Measurements from ENCODE around the gene TMEM163.

TMEM163 gene

DNA sequence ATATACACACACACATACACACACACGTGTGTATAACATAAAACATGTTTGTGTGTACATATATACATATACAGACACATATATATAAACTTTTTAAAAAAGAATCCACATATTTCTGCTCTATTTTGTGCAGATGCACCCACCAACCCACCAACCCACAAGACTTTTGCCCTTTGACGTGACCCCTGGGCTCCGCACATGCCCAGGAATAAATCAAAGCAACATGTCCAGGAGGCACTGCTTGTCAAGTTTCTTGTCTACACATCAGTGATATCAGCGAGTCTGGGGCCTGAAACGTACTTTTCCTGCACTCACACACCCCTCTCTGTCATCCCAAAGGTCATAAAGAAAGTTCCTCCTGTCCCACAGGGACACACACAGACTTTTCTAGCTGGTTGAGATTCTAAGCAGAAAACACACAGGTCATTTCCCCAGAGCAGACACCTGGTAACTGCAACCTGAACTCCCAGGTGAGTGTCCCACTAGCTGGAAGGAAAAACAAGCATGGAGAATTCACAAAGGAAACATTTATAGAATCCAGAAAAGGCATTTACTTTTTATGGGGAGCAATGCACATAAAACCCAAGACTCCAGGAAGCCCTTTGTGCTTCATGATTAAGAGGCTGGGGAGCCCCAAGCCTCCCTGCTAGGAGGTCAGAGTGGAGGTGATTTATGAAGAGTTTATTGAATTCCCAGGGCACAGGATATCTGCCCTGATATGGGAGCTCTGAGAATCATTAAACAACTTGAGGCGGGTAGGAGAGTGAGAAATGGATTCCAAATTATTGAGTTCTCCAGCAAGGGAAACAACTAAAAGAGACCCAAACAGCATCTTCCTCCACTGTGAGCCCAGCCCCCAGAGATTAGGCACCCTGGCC, 253.3 kb downstream of the TMEM163 start:
- Histone ChIP-seq H3K36me3 (ENCODE audit: control insufficient read depth, low read length) (no peaks in the 10 kb centered on the region), H3K9me3 (ENCODE audit: control insufficient read depth, insufficient read depth, low read length) (no peaks in the 10 kb centered on the region), H3K4me1 (ENCODE audit: control insufficient read depth, low read length) (no peaks in the 10 kb centered on the region), H3K9me2 (replicated peaks; ENCODE audit: control insufficient read depth, low read length) (no peaks in the 10 kb centered on the region), H3K79me2 (ENCODE audit: control insufficient read depth, low read length) (no peaks in the 10 kb centered on the region), H3F3A (ENCODE audit: control insufficient read depth, insufficient read depth) (no peaks in the 10 kb centered on the region), H3K4me2 (ENCODE audit: low read length) (no peak overlapping the region), H3K27me3 (ENCODE audit: control insufficient read depth, low read length) (no peaks in the 10 kb centered on the region), H3K27ac (ENCODE audit: low read depth, low read length) (no peak overlapping the region), H3K4me3 (ENCODE audit: low read length) (no peak overlapping the region), H4K20me1 (ENCODE audit: control insufficient read depth, insufficient read depth, low read depth, low read length) (no peaks in the 10 kb centered on the region)
- no peak for TF ChIP-seq EZH2phosphoT487 (IDR thresholded peaks at IDR 0.05; ENCODE audit: borderline replicate concordance, low read length)
- TF ChIP-seq, protein P1, sequence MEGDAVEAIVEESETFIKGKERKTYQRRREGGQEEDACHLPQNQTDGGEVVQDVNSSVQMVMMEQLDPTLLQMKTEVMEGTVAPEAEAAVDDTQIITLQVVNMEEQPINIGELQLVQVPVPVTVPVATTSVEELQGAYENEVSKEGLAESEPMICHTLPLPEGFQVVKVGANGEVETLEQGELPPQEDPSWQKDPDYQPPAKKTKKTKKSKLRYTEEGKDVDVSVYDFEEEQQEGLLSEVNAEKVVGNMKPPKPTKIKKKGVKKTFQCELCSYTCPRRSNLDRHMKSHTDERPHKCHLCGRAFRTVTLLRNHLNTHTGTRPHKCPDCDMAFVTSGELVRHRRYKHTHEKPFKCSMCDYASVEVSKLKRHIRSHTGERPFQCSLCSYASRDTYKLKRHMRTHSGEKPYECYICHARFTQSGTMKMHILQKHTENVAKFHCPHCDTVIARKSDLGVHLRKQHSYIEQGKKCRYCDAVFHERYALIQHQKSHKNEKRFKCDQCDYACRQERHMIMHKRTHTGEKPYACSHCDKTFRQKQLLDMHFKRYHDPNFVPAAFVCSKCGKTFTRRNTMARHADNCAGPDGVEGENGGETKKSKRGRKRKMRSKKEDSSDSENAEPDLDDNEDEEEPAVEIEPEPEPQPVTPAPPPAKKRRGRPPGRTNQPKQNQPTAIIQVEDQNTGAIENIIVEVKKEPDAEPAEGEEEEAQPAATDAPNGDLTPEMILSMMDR (IDR thresholded peaks at IDR 0.05; ENCODE audit: low read depth, low read length, poor library complexity, severe bottlenecking), result no peak

DNA sequence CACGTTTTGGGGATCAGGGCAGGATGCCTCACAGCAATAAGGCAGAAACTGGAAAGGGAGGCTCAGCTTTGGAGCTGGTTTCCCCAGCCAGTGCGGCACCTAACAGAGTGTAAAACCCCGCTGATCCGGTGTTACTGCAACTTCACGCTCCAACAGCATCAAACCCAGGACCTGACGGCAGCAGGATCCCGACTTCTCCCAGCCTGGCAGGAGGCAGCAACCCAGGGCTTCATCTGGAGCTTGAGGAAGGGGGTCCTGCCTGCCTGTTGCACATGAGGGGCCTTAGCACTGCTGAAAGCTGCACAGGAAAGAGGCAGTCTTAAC, 255.1 kb downstream of the TMEM163 start:
- H3F3A ChIP-seq (ENCODE audit: control insufficient read depth, insufficient read depth), result no peaks in the 10 kb centered on the region
- no peak overlapping the region for H3K4me2 ChIP-seq (ENCODE audit: low read length)
- no peaks in the 10 kb centered on the region for H3K4me1 ChIP-seq (ENCODE audit: control insufficient read depth, low read length)
- no peaks in the 10 kb centered on the region for H3K9me3 ChIP-seq (ENCODE audit: control insufficient read depth, insufficient read depth, low read length)
- H3K79me2 ChIP-seq (ENCODE audit: control insufficient read depth, low read length), result no peaks in the 10 kb centered on the region
- no peaks in the 10 kb centered on the region for H3K36me3 ChIP-seq (ENCODE audit: control insufficient read depth, low read length)
- no peak overlapping the region for H3K4me3 ChIP-seq (ENCODE audit: low read length)
- no peaks in the 10 kb centered on the region for H3K9me2 ChIP-seq (replicated peaks; ENCODE audit: control insufficient read depth, low read length)
- no peaks in the 10 kb centered on the region for H3K27me3 ChIP-seq (ENCODE audit: control insufficient read depth, low read length)
- no peak overlapping the region for H3K27ac ChIP-seq (ENCODE audit: low read depth, low read length)
- H4K20me1 ChIP-seq (ENCODE audit: control insufficient read depth, insufficient read depth, low read depth, low read length), result no peaks in the 10 kb centered on the region
- TF ChIP-seq EZH2phosphoT487 (IDR thresholded peaks at IDR 0.05; ENCODE audit: borderline replicate concordance, low read length), result no peak
- TF ChIP-seq, protein P1 (IDR thresholded peaks at IDR 0.05; ENCODE audit: low read depth, low read length, poor library complexity, severe bottlenecking), result no peak

DNA sequence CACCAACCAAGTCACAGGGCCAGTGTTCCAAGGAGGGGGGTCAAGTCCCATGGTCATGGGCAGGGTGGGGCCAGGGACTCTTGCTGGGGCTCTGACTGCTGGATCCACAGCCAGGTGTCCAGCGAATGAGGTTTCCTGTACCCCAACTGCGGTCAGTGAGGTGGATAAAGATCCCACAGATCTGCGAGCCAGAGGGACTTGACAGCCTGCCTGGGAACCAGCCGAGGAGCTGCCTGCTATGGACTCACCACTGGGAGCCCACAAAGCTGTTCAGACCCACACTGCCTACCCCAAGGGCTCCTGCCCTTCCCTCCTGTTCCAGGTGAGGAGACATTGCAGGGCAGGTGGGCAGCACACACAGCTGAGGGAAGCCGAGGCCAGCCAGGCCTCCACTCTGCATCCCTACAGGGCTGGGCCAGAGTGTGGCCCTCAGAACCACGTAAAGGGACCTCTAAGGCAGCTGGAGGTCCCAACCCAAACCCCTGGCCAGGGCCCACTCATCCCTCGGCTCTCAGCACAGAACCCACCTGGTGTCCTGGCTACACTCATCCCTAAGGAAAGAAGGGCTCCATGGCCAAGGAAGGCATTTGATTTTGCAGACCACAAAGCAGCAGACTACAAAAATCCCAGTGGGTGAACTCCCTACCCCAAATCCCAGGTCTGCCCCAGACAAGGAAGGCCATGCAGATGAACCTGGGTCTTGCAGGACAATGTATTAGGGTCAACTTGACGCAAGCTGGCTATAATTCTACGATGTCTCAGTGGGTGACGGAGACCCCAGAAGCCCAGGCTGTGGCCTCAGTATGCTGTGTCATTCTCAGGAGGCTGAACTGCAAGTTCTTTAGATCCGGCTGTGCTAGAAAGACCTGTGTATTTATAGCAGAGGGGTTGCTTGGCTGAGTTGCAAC, 255.8 kb downstream of the TMEM163 start:
- no peaks in the 10 kb centered on the region for H3K9me3 ChIP-seq (ENCODE audit: control insufficient read depth, insufficient read depth, low read length)
- H3K79me2 ChIP-seq (ENCODE audit: control insufficient read depth, low read length), result no peaks in the 10 kb centered on the region
- H4K20me1 ChIP-seq (ENCODE audit: control insufficient read depth, insufficient read depth, low read depth, low read length), result no peaks in the 10 kb centered on the region
- no peak for TF ChIP-seq EZH2phosphoT487 (IDR thresholded peaks at IDR 0.05; ENCODE audit: borderline replicate concordance, low read length)
- TF ChIP-seq, protein P1 (IDR thresholded peaks at IDR 0.05; ENCODE audit: low read depth, low read length, poor library complexity, severe bottlenecking), result no peak
- H3K9me2 ChIP-seq (replicated peaks; ENCODE audit: control insufficient read depth, low read length), result no peaks in the 10 kb centered on the region
- no peaks in the 10 kb centered on the region for H3K36me3 ChIP-seq (ENCODE audit: control insufficient read depth, low read length)
- no peak overlapping the region for H3K4me3 ChIP-seq (ENCODE audit: low read length)
- H3K4me1 ChIP-seq (ENCODE audit: control insufficient read depth, low read length), result no peaks in the 10 kb centered on the region
- no peak overlapping the region for H3K4me2 ChIP-seq (ENCODE audit: low read length)
- H3K27ac ChIP-seq (ENCODE audit: low read depth, low read length), result no peak overlapping the region
- H3F3A ChIP-seq (ENCODE audit: control insufficient read depth, insufficient read depth), result no peaks in the 10 kb centered on the region
- H3K27me3 ChIP-seq (ENCODE audit: control insufficient read depth, low read length), result no peaks in the 10 kb centered on the region

All from DOHH2 (cell line).